GM12873 (cell line): ENCODE results near the gene CAPN11.

Experiments
- TF ChIP-seq, protein P1 (sequence below): IDR thresholded peaks from 2 replicates; pipeline ENCODE4 v1.5.1; 2012; ENCODE audit warnings: low read depth, mild to moderate bottlenecking, moderate library complexity, low read length, control low read depth; ENCODE audit not compliant: insufficient read depth; ENCODE audit errors: missing control alignments

CAPN11 gene

DNA sequence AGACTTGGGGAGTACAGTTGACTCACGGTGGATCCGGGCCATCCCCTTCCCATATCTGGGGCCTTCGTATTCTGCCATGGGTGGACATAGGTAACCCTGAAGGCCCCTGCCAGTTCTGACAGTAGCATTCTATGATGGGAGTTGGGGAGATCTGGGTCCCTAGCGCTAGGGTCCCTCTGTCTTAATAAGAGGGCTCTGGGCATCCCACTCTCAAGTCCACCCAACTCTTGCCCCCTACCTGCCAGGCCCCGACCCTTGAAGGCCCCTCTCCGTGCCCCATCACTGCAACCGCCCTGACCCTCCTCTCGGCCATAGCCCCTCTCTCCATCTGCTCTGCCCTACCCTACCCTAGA lies 6.5 kb upstream of the CAPN11 start:
- TF ChIP-seq, protein P1, sequence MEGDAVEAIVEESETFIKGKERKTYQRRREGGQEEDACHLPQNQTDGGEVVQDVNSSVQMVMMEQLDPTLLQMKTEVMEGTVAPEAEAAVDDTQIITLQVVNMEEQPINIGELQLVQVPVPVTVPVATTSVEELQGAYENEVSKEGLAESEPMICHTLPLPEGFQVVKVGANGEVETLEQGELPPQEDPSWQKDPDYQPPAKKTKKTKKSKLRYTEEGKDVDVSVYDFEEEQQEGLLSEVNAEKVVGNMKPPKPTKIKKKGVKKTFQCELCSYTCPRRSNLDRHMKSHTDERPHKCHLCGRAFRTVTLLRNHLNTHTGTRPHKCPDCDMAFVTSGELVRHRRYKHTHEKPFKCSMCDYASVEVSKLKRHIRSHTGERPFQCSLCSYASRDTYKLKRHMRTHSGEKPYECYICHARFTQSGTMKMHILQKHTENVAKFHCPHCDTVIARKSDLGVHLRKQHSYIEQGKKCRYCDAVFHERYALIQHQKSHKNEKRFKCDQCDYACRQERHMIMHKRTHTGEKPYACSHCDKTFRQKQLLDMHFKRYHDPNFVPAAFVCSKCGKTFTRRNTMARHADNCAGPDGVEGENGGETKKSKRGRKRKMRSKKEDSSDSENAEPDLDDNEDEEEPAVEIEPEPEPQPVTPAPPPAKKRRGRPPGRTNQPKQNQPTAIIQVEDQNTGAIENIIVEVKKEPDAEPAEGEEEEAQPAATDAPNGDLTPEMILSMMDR = no peak

DNA sequence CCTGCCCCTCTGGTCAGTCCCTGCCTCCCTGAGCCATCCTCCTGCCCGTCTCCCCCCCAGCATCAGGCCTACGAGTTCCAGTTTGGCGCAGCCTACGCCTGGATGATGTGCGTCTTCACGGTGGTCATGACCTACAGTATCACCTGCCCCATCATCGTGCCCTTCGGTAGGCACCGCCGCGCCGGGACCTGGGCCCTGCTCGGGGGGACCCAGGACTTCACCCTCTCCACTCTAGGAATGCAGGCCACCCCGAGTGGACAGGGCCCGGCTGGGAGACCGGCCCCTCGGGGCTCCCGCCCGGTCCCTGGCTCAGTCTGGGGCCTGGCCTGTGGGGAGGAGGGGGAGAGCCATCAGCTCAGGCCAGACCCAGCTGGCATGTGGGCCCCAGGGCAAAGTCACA lies 6.1 kb upstream of the CAPN11 start:
- TF ChIP-seq, protein P1 = no peak

DNA sequence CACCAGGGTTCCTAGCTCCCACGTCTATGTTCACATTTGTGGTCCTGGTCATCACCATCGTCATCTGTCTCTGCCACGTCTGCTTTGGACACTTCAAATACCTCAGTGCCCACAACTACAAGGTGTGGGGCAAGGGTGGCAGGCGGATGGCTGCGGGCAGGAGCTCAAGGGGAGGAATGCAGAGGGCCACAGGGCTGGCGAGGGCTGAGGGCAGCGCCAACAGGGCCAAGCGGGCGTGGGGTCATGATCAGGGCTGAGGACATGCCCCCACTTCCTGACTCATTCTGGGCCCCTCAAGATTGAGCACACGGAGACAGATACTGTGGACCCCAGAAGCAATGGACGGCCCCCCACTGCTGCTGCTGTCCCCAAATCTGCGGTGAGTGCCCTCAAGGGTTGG lies 4.6 kb upstream of the CAPN11 start:
- TF ChIP-seq, protein P1 = no peak

DNA sequence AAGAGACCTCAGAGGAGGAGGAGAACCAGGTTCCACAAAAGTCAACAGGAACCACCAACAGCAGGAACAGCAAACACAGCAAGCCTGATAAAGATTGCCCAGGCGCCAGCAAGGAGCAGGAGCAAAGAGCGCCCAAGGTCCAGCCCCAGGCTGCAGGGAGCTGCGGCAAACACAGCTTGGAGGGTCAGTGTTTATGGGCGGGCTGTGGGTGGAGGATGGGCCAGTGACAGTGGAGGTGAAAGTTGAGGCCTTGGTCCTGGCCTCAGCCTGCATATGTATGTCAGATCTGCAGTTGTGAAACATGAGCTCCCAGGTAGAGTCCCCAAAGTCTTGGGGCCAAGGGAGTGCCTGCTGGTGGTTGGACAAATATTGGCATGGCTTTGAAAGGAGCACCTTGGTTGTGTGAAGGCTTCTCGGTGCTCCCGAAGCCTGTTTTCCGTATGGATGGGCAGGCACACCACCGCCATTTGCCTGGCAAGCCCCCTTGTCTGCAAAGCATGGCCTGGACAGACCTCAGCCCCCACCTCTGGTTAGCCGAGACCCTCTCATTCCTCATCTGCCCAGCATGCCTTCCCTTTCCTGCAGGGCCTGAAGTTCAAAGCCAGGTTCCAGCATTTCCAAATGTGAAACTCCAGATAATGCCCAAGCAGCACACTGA lies 2.0 kb upstream of the CAPN11 start:
- TF ChIP-seq, protein P1 = no peak

DNA sequence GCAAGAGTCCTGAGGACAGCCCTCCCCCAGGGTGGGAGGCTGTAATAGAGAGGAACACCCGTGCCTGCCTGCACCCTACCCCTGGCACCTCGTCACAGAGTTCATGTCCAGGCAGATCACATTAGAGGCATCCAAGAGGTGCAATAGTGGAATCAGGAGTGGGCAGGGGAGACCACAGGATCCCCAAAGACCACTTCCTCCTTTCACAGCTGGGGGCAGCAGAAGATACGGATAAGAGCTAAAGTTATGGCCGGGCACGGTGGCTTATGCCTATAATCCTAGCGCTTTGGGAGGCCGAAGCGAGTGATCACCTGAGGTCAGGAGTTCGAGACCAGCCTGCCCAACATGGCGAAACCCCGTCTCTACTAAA lies 1.5 kb upstream of the CAPN11 start:
- TF ChIP-seq, protein P1 = no peak

DNA sequence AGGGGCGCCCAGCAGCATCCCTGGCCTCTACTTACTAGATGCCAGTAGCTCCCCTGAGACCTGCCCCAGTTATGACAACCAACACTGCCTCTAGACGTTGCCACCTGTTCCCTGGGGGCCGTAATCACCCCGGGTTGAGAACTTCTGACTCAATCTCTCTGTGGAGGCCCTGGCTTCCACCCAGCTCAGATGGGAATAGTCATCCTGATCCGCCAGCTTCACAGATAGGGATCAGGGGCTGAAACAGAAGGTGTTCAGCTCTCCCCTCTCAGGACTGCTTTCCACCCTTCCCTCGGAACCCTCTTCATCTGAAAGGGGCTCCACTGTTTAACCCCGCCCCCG lies 3.3 kb downstream of the CAPN11 start:
- TF ChIP-seq, protein P1 = no peak

DNA sequence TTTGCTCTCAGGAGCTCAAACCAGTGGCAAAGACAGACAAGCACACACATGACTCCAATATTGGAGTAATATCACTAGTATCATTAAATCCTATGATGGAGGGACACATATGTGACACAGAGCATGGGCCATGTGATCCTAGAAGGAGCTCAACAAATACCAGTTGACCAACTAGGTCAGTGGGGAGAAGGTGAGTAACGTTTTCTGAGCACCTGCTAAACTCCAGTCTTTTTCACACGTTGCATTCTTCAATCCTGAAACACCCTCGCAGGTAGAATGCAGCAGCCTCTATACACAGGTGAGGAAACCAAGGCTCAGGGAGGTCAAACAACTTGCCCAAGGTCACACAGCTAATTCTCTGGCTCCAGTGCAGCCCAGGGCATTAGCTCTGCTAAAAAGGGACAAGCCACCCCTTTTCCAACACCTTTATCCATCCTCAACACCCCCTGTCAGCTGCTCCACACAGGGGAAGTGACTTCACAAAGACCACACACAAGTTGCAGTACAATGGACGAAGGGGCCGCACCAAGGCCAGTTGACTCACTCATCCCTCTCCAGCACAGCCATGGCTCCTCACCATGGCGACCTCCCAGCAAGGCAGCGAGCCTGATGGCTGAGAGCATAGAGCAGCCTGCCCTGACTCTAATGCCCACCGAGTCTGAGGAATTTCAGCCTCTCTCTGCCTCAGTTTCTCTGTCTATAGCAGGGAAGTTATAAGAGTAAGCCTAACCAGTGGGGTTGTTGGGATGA lies 4.4 kb downstream of the CAPN11 start:
- TF ChIP-seq, protein P1 = no peak
